CD14-positive monocyte (primary cell): ENCODE data around the gene STIL. TPM values are rescaled to one million over a fixed set of nuclear protein-coding genes. Genes with fewer than 3 reads are reported as not detected.

Experiments
- DNase-seq, 3 donors: peaks; one replicate each; pipeline ENCODE4 v3.0.0-alpha.2; 2011 to 2022
- H2AFZ ChIP-seq: 2 replicates; pipeline ENCODE4 v1.6.0; 2012; ENCODE audit warnings: mild to moderate bottlenecking, low read depth, low read length, inconsistent platforms; ENCODE audit not compliant: insufficient read depth, poor library complexity, severe bottlenecking
- H3K27ac ChIP-seq, 2 donors: 1 replicate in 1 of 2; 2 replicates in 1 of 2; pipeline ENCODE4 v1.5.1; 2012 to 2013; ENCODE audit warnings: low read length in 2 of 2, control low read depth in 1 of 2, inconsistent platforms in 1 of 2, low read depth in 1 of 2, mild to moderate bottlenecking in 1 of 2
- H3K27me3 ChIP-seq, 2 donors: one replicate each; pipeline versions ENCODE4 v1.6.0 to v1.6.1; 2011 to 2013; ENCODE audit warnings: low read length in 2 of 2; ENCODE audit not compliant: control insufficient read depth in 2 of 2, insufficient read depth in 2 of 2
- H3K36me3 ChIP-seq, 2 donors: replicated peaks in 1 of 2; 1 replicate in 1 of 2; 2 replicates in 1 of 2; pipeline versions ENCODE4 v1.5.1 to v1.6.1; 2012 to 2013; ENCODE audit warnings: low read length in 2 of 2, control low read depth in 1 of 2, inconsistent platforms in 1 of 2, mild to moderate bottlenecking in 1 of 2; ENCODE audit not compliant: insufficient read depth in 2 of 2, control insufficient read depth in 1 of 2
- H3K4me1 ChIP-seq, 2 donors: 1 replicate in 1 of 2; 2 replicates in 1 of 2; pipeline versions ENCODE4 v1.5.1 to v1.6.1; 2012 to 2013; ENCODE audit warnings: low read length in 2 of 2, control low read depth in 1 of 2, inconsistent platforms in 1 of 2, mild to moderate bottlenecking in 1 of 2, moderate library complexity in 1 of 2; ENCODE audit not compliant: insufficient read depth in 2 of 2, control insufficient read depth in 1 of 2
- H3K4me2 ChIP-seq: replicated peaks from 2 replicates; pipeline ENCODE3; 2012; ENCODE audit warnings: low read length, moderate library complexity, mild to moderate bottlenecking; ENCODE audit not compliant: poor library complexity, severe bottlenecking; ENCODE audit errors: extremely low read depth
- H3K4me3 ChIP-seq, 3 experiments: fragments of 200-600 bp in 1 of 3; sonication (generic) in 1 of 3; replicated peaks in 1 of 3; 1 replicate in 2 of 3; 2 replicates in 1 of 3; pipeline ENCODE4 v1.5.1; 2011 to 2013; ENCODE audit warnings: low read length in 3 of 3, mild to moderate bottlenecking in 3 of 3, control low read depth in 2 of 3, low read depth in 2 of 3, inconsistent platforms in 1 of 3, moderate library complexity in 1 of 3
- H3K79me2 ChIP-seq: 2 replicates; pipeline ENCODE4 v1.6.0; 2012; ENCODE audit warnings: mild to moderate bottlenecking, control low read depth, inconsistent platforms, low read length, moderate library complexity; ENCODE audit not compliant: insufficient read depth
- H3K9ac ChIP-seq: 2 replicates; pipeline ENCODE4 v1.6.0; 2017; ENCODE audit warnings: low read length, mild to moderate bottlenecking; ENCODE audit not compliant: insufficient read depth, poor library complexity, severe bottlenecking
- H3K9me3 ChIP-seq, 2 donors: replicated peaks in 1 of 2; 1 replicate in 1 of 2; 2 replicates in 1 of 2; pipeline versions ENCODE4 v1.5.1 to v1.6.1; 2012 to 2013; ENCODE audit warnings: low read length in 2 of 2, control low read depth in 1 of 2; ENCODE audit not compliant: control insufficient read depth in 1 of 2, insufficient read depth in 1 of 2
- H4K20me1 ChIP-seq: 2 replicates; pipeline ENCODE4 v1.6.0; 2012; ENCODE audit warnings: mild to moderate bottlenecking, low read length, control low read depth, moderate library complexity; ENCODE audit not compliant: insufficient read depth
- H3K27ac Mint-ChIP-seq, 7 donors: one replicate each; pipeline ENCODE4 v1.8.0; 2020; ENCODE audit warnings: mild to moderate bottlenecking in 7 of 7, mixed read lengths in 7 of 7, moderate library complexity in 6 of 7, inconsistent platforms in 2 of 7
- H3K27me3 Mint-ChIP-seq, 3 donors: one replicate each; pipeline ENCODE4 v1.8.0; 2021 to 2022; ENCODE audit warnings: low read depth in 3 of 3, mild to moderate bottlenecking in 3 of 3, mixed read lengths in 3 of 3, moderate library complexity in 3 of 3, inconsistent platforms in 1 of 3
- H3K36me3 Mint-ChIP-seq, 2 donors: one replicate each; pipeline ENCODE4 v1.8.0; 2020; ENCODE audit warnings: mixed read lengths in 2 of 2, inconsistent platforms in 1 of 2, mild to moderate bottlenecking in 1 of 2
- H3K4me1 Mint-ChIP-seq: one replicate; pipeline ENCODE4 v1.8.0; 2020; ENCODE audit warnings: mild to moderate bottlenecking, mixed read lengths
- H3K4me3 Mint-ChIP-seq, 2 donors: one replicate each; pipeline ENCODE4 v1.8.0; 2020; ENCODE audit warnings: mild to moderate bottlenecking in 2 of 2, mixed read lengths in 2 of 2, moderate library complexity in 1 of 2
- H3K9me3 Mint-ChIP-seq, 7 donors: one replicate each; pipeline ENCODE4 v1.8.0; 2020 to 2022; ENCODE audit warnings: mixed read lengths in 7 of 7, mild to moderate bottlenecking in 6 of 7, moderate library complexity in 6 of 7, inconsistent platforms in 2 of 7
- WGBS: methylation state at CpG from one replicate; pipeline ENCODE4 v1.1.5; 2013; ENCODE audit warnings: missing lambda C conversion rate; ENCODE audit not compliant: insufficient coverage; 5-methylcytosine and 5-hydroxymethylcytosine counted together
- intact Hi-C, 2 donors: fragments of 100-400 bp; cut with micrococcal nuclease; formaldehyde crosslinking; loops; one replicate each; pipeline versions ENCODE4 v1.15.0 to v1.15.1; 2023
- polyA plus RNA-seq, 3 donors: library from polyadenylated mRNA; depleted of rRNA in 1 of 3; unstranded in 2 of 3; stranded (reverse) in 1 of 3; fragments of 300-500 nt in 2 of 3; fragments of >200 nt in 1 of 3; fragmentation: Illumina TruSeq in 2 of 3; gene quantifications; 1 replicate in 2 of 3; 2 replicates in 1 of 3; pipeline ENCODE4 v1.2.3, GENCODE V29; 2012 to 2021
- TF ChIP-seq, protein P1 (sequence below): fragments of 200-600 bp; IDR thresholded peaks from one replicate; pipeline ENCODE4 v1.8.0; 2022; ENCODE audit warnings: antibody characterized with exemption, mild to moderate bottlenecking

STIL gene
- polyA plus RNA-seq, 3 donors = 0.16 to 0.31 (median 0.27) TPM

DNA sequence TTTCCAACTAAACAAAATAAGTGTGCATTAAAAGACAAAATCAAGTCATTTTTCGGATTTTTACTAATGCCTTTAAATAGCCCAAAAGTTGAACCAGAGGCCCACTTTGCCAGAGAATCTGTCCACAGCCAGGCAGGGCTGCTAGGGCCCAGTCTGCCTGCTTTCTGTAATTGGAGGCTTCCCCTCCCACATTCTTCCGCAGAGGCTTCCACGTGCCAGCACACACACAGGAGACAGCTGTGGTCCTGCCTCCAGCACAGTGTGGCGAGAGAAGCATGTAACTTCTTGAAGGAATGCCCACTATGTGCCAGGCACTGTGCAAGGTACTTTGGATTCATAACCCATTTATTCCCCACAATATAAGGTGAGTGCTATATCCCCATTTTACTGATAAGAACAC is 112.8 kb downstream of the STIL start:
- no peak overlapping the region for H3K9ac ChIP-seq
- 64% methylated on average over 2 of the region's 4 CpGs for WGBS
- TF ChIP-seq, protein P1, sequence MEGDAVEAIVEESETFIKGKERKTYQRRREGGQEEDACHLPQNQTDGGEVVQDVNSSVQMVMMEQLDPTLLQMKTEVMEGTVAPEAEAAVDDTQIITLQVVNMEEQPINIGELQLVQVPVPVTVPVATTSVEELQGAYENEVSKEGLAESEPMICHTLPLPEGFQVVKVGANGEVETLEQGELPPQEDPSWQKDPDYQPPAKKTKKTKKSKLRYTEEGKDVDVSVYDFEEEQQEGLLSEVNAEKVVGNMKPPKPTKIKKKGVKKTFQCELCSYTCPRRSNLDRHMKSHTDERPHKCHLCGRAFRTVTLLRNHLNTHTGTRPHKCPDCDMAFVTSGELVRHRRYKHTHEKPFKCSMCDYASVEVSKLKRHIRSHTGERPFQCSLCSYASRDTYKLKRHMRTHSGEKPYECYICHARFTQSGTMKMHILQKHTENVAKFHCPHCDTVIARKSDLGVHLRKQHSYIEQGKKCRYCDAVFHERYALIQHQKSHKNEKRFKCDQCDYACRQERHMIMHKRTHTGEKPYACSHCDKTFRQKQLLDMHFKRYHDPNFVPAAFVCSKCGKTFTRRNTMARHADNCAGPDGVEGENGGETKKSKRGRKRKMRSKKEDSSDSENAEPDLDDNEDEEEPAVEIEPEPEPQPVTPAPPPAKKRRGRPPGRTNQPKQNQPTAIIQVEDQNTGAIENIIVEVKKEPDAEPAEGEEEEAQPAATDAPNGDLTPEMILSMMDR = no peak
- no peaks in the 10 kb centered on the region for H3K4me1 Mint-ChIP-seq
- H3K4me3 ChIP-seq = no peak overlapping the region
- no peak for DNase-seq
- H3K4me2 ChIP-seq = no peak overlapping the region
- no peaks in the 10 kb centered on the region for H4K20me1 ChIP-seq
- no peaks in the 10 kb centered on the region for H3K4me1 ChIP-seq
- peaks cover 0 to 3% (median 0%) of the 10 kb centered on the region in 7 donors for H3K9me3 Mint-ChIP-seq
- H3K27ac ChIP-seq = no peak overlapping the region
- H3K9me3 ChIP-seq = no peaks in the 10 kb centered on the region
- H3K36me3 ChIP-seq = no peaks in the 10 kb centered on the region
- no peak overlapping the region for H3K27ac Mint-ChIP-seq
- H3K27me3 Mint-ChIP-seq = peaks cover 4 to 14% (median 10%) of the 10 kb centered on the region in 3 donors
- H2AFZ ChIP-seq = no peak overlapping the region
- H3K27me3 ChIP-seq = no peaks in the 10 kb centered on the region
- H3K4me3 Mint-ChIP-seq = no peak overlapping the region
- intact Hi-C loops = no loop called here
- no peaks in the 10 kb centered on the region for H3K36me3 Mint-ChIP-seq
- H3K79me2 ChIP-seq = no peaks in the 10 kb centered on the region

Other genes with a start within 250 kb of the STIL start
- not detected for gene CYP4Z1, start 246.9 kb downstream of the STIL start, polyA plus RNA-seq
- not detected for gene CYP4A22, start 176.7 kb downstream of the STIL start, polyA plus RNA-seq
- gene PDZK1IP1, start 124.1 kb downstream of the STIL start, polyA plus RNA-seq = 1 to 10 TPM in 1 of 3 donors, not detected in 2; 1.4 TPM
- under 1 TPM in 1 of 3 donors, not detected in 2; 0.50 TPM for gene TAL1, start 81.9 kb downstream of the STIL start, polyA plus RNA-seq
- 10 to 100 TPM; 17.4 to 67.6 (median 65.2) TPM for gene CMPK1, start 19.6 kb upstream of the STIL start, polyA plus RNA-seq
- gene FOXE3, start 102.1 kb upstream of the STIL start, polyA plus RNA-seq = not detected
- under 1 TPM in 2 of 3 donors, not detected in 1; 0.03 to 0.11 TPM for gene FOXD2, start 123.9 kb upstream of the STIL start, polyA plus RNA-seq